ENCODE results near the gene DYRK4.
A peak's percentile ranks its signal among the peaks of the same experiment; 100 is the strongest.

DYRK4 gene

GRCh38 chr12:4589941-4590340 is 27.9 kb downstream of the DYRK4 start:
- TF ChIP-seq CTCF (conservative IDR thresholded peaks at IDR 0.05; ENCODE audit: low read depth, low read length) = no peak
- no peak for DNase-seq (ENCODE audit: low read depth)
- no peak overlapping the region for H3K4me3 ChIP-seq (ENCODE audit: low read length)

DNA sequence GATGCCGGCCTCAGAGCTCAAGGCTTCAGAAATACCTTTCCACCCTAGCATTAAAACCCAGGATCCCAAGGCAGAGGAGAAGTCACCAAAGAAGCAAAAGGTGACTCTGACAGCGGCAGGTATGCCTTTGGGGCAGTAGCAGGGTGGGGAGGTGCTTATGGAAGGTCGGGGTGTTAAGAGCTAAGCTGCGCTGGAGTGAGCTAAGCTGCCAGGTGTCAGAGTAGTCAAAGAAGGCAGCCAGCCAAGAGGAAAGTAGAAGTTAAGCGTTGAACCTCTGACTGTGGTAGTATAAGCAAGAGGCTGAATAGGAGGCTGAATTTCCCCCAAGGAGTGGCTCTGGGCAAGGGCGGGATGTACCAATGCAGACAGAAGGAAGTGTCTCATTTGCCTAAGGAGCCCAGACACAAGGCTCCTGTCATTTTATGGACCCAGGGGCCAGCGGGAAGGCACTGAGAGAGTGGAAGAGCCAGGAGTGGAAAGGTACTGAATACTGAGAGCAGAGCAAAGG is 29.2 kb downstream of the DYRK4 start:
- H3K4me3 ChIP-seq (ENCODE audit: low read length) = no peak overlapping the region
- DNase-seq (ENCODE audit: low read depth) = no peak
- TF ChIP-seq CTCF (conservative IDR thresholded peaks at IDR 0.05; ENCODE audit: low read depth, low read length) = no peak

DNA sequence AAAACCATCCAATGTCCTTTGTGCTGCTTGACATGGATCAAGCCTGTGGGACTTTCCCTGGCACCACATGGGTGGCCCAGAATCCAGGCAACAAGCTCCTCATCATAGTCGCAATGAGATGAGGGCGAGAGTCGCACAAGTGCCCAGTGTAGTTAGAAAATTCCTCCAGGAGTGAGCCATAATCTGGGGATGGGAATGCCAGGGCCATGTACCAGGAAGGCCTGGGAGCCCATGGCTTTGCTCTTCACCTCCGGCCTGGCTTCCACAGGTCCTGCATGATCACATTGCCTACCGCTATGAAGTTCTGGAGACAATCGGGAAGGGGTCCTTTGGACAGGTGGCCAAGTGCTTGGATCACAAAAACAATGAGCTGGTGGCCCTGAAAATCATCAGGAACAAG is 33.9 kb downstream of the DYRK4 start:
- no peak for DNase-seq (ENCODE audit: low read depth)
- H3K4me3 ChIP-seq (ENCODE audit: low read length) = no peak overlapping the region
- no peak for TF ChIP-seq CTCF (conservative IDR thresholded peaks at IDR 0.05; ENCODE audit: low read depth, low read length)

DNA sequence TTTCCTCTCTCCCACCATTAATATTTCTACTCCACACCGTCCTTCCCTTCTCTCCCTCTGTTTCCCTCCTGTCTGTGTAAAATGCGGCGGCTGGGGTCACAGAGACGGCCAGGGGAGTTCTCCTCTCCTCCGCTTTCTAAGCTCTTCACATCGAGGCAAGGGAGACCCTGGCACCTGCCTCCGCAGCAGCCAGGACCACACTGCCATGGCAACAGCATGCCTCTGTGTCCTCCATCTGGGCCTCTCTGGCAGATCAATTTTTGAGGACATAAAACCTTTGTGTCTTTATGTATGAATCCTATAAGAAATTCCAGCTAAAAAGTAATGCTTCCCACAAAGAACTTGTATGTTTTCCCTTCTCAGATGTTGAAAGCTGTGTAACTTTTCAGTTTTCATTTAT is 41.4 kb downstream of the DYRK4 start:
- DNase-seq (ENCODE audit: low read depth) = no peak
- TF ChIP-seq CTCF (conservative IDR thresholded peaks at IDR 0.05; ENCODE audit: low read depth, low read length) = no peak

DNA sequence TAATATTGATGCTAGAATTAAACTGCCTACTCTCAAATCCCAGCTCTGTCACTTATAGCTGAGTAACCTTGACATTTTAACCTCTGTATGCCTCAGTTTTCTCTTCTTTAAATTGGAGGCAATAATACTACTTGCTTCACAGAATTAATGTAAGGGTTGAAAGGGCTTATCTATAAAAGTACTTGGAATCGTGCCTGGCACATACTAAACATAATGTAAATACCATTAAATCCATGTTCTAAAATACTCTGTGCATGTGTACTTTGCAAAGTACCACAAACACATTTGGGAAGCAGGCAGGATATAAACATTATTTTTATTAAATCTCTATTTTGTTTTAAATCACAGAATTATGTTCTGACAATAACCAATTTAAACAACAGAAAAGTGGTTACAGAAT is 41.9 kb downstream of the DYRK4 start:
- no peak overlapping the region for H3K4me3 ChIP-seq (ENCODE audit: low read length)
- no peak for TF ChIP-seq CTCF (conservative IDR thresholded peaks at IDR 0.05; ENCODE audit: low read depth, low read length)
- no peak for DNase-seq (ENCODE audit: low read depth)

More for the DNA sequence above, 41.4 kb downstream of the DYRK4 start:
- no peak overlapping the region for H3K4me3 ChIP-seq (ENCODE audit: low read length)

- peak; percentile 99 for TF ChIP-seq CTCF (conservative IDR thresholded peaks at IDR 0.05; ENCODE audit: low read depth, low read length)
- peak; percentile 53 for DNase-seq (ENCODE audit: low read depth)
- H3K4me3 ChIP-seq (ENCODE audit: low read length) = peak overlapping the region; percentile 90
These were observed 42.7 kb downstream of the DYRK4 start for GRCh38 chr12:4604684-4605193.

DNA sequence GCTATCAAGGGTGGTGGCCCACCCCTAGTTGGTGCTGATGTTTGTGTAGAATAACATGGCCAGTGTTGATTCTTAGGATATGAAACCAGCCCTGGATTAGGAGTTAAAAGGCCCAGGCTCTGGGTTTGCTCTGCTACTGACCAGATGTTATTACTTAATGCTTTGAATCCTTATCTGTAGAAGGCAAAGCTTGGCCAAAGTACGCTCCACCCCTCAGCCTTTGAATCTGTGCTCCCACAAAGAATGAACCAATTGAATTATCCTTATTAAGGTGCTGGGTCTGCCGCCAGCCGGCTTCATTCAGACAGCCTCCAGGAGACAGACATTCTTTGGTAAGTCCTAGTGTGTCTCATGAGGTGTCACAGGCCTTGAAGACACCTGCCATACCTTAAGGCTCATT is 45.0 kb downstream of the DYRK4 start:
- no peak for DNase-seq (ENCODE audit: low read depth)
- no peak overlapping the region for H3K4me3 ChIP-seq (ENCODE audit: low read length)
- TF ChIP-seq CTCF (conservative IDR thresholded peaks at IDR 0.05; ENCODE audit: low read depth, low read length) = no peak
